8988T (cell line): Measurements from ENCODE around the gene OTUB2.

Source experiments
- DNase-seq: peaks from one replicate; pipeline ENCODE4 v3.0.0; 2011

OTUB2 gene

GRCh38 chr14:93997916-93998870 lies 27.9 kb upstream of the OTUB2 start:
- no peak for DNase-seq

GRCh38 chr14:93998871-93999403 lies 27.2 kb upstream of the OTUB2 start:
- DNase-seq: no peak

- no peak for DNase-seq
These were observed 26.6 kb upstream of the OTUB2 start for GRCh38 chr14:93999573-93999972.

- no peak for DNase-seq
These were observed 25.9 kb upstream of the OTUB2 start for GRCh38 chr14:94000267-94000666.

- no peak for DNase-seq
These were observed 25.1 kb upstream of the OTUB2 start for GRCh38 chr14:94001016-94001415.

- peak; percentile 75 for DNase-seq
These were observed 24.4 kb upstream of the OTUB2 start for GRCh38 chr14:94001501-94002396.

GRCh38 chr14:94003397-94003796 lies 22.7 kb upstream of the OTUB2 start:
- DNase-seq: no peak

- DNase-seq: no peak
These were observed 22.1 kb upstream of the OTUB2 start for GRCh38 chr14:94004015-94004414.

- DNase-seq: no peak
These were observed 20.6 kb upstream of the OTUB2 start for GRCh38 chr14:94005324-94006073.

- DNase-seq: no peak
These were observed 17.9 kb upstream of the OTUB2 start for GRCh38 chr14:94008234-94008633.

- no peak for DNase-seq
These were observed 16.4 kb upstream of the OTUB2 start for GRCh38 chr14:94009767-94010166.

- no peak for DNase-seq
These were observed 15.5 kb upstream of the OTUB2 start for GRCh38 chr14:94010625-94011024.

- DNase-seq: no peak
These were observed 14.3 kb upstream of the OTUB2 start for GRCh38 chr14:94011795-94012194.

- no peak for DNase-seq
These were observed 11.8 kb upstream of the OTUB2 start for GRCh38 chr14:94014382-94014781.

- no peak for DNase-seq
These were observed 10.9 kb upstream of the OTUB2 start for GRCh38 chr14:94015223-94015622.

- DNase-seq: no peak
These were observed 9.6 kb upstream of the OTUB2 start for GRCh38 chr14:94016446-94016976.

GRCh38 chr14:94018308-94018707 lies 7.8 kb upstream of the OTUB2 start:
- DNase-seq: no peak

GRCh38 chr14:94019329-94019728 lies 6.8 kb upstream of the OTUB2 start:
- no peak for DNase-seq

GRCh38 chr14:94020267-94020666 lies 5.9 kb upstream of the OTUB2 start:
- DNase-seq: no peak

GRCh38 chr14:94021001-94021400 lies 5.1 kb upstream of the OTUB2 start:
- no peak for DNase-seq

- DNase-seq: no peak
These were observed 4.6 kb upstream of the OTUB2 start for GRCh38 chr14:94021416-94022157.
